Upper lobe of left lung (tissue), 4 donors: ENCODE results near the gene LRP1B.

ENCODE experiments used
- EP300 ChIP-seq, 4 donors: sonication (generic); formaldehyde crosslinking; IDR thresholded peaks; one replicate each; pipeline ENCODE4 v1.5.1; 2017; ENCODE audit warnings: antibody characterized with exemption in 4 of 4, control low read depth in 2 of 4
- POLR2A ChIP-seq, 4 donors: fragments of 450-650 bp; IDR thresholded peaks; one replicate each; pipeline ENCODE4 v1.5.1; 2016 to 2017; ENCODE audit warnings: antibody characterized with exemption in 4 of 4, mild to moderate bottlenecking in 2 of 4
- POLR2AphosphoS5 ChIP-seq, 2 donors: sonication (generic); formaldehyde crosslinking; IDR thresholded peaks; one replicate each; pipeline ENCODE4 v1.5.1; 2017; ENCODE audit warnings: antibody characterized with exemption in 2 of 2
- TF ChIP-seq, protein P1 (sequence below), 6 experiments: fragments of 450-650 bp in 4 of 6; fragments of 200-600 bp in 2 of 6; sonication (generic) in 2 of 6; IDR thresholded peaks; one replicate each; pipeline ENCODE4 v1.5.1; 2016 to 2019; ENCODE audit warnings: antibody characterized with exemption in 6 of 6

- TF ChIP-seq POLR2AphosphoS5 (IDR thresholded peaks at IDR 0.05), result no peak
- TF ChIP-seq, protein P1, sequence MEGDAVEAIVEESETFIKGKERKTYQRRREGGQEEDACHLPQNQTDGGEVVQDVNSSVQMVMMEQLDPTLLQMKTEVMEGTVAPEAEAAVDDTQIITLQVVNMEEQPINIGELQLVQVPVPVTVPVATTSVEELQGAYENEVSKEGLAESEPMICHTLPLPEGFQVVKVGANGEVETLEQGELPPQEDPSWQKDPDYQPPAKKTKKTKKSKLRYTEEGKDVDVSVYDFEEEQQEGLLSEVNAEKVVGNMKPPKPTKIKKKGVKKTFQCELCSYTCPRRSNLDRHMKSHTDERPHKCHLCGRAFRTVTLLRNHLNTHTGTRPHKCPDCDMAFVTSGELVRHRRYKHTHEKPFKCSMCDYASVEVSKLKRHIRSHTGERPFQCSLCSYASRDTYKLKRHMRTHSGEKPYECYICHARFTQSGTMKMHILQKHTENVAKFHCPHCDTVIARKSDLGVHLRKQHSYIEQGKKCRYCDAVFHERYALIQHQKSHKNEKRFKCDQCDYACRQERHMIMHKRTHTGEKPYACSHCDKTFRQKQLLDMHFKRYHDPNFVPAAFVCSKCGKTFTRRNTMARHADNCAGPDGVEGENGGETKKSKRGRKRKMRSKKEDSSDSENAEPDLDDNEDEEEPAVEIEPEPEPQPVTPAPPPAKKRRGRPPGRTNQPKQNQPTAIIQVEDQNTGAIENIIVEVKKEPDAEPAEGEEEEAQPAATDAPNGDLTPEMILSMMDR (IDR thresholded peaks at IDR 0.05), result no peak
- TF ChIP-seq POLR2A (IDR thresholded peaks at IDR 0.05), result no peak
- no peak for TF ChIP-seq EP300 (IDR thresholded peaks at IDR 0.05)
Observed at GRCh38 chr2:140491876-140492275, 1638.9 kb downstream of the LRP1B start.
